Measurements from ENCODE around the gene ZNF33B. TPM values are rescaled to one million over a fixed set of nuclear protein-coding genes. Genes with fewer than 3 reads are reported as not detected.

ZNF33B gene
- total and polyA plus RNA-seq, 9 of the 15 experiments (the other 6 are each of a cell fraction or from before 2014, with no cell fraction given): 6.9 to 23.9 (median 15.4) TPM

GRCh38 chr10:42654419-42654818 lies 16.0 kb upstream of the ZNF33B start (continued):
- TF ChIP-seq ZNF592 (IDR thresholded peaks at IDR 0.05) (peak; percentile 72), FOXJ3 (CRISPR knock-in tag; IDR thresholded peaks at IDR 0.05) (no peak), PBX2 (CRISPR knock-in tag; IDR thresholded peaks at IDR 0.05; ENCODE audit: low read depth) (no peak), PBX2 (tag; conservative IDR thresholded peaks at IDR 0.05; ENCODE audit: low read depth) (no peak), CTCFL (IDR thresholded peaks at IDR 0.05; ENCODE audit: borderline replicate concordance, insufficient read depth, low read depth, low read length, poor library complexity, severe bottlenecking) (no peak), NBN (IDR thresholded peaks at IDR 0.05; ENCODE audit: low read depth) (peak; percentile 44; the same call in 1 of the 2 replicates), NCOA2 (IDR thresholded peaks at IDR 0.05; ENCODE audit: partially characterized antibody in 2 of 2) (no peak), THAP12 (CRISPR knock-in tag; IDR thresholded peaks at IDR 0.05) (no peak), BCL6 (CRISPR knock-in tag; IDR thresholded peaks at IDR 0.05) (no peak), KLF10 (CRISPR knock-in tag; IDR thresholded peaks at IDR 0.05) (no peak), KAT7 (CRISPR knock-in tag; IDR thresholded peaks at IDR 0.05; ENCODE audit: borderline replicate concordance) (0 out of 2 replicates have a peak, but pooled peaks have one; percentile 34), TEAD1 (CRISPR knock-in tag; IDR thresholded peaks at IDR 0.05) (no peak), KLF6 (CRISPR knock-in tag; IDR thresholded peaks at IDR 0.05; ENCODE audit: borderline replicate concordance) (no peak), HNRNPL (IDR thresholded peaks at IDR 0.05; ENCODE audit: low read depth, low read length) (no peak), RAD21 (CRISPR knock-in tag; conservative IDR thresholded peaks at IDR 0.05 in 1 of 2, IDR thresholded peaks at IDR 0.05 in 1 of 2) (peak in 1 of 2 experiments; percentile 32; a peak in 2 of 4 replicates), POLR2AphosphoS5 (IDR thresholded peaks at IDR 0.05; ENCODE audit: control insufficient read depth, insufficient read depth, low read depth, low read length) (peak; percentile 87)
